WTC11 (cell line): ENCODE results near the gene DFFB. TPM values are rescaled to one million over a fixed set of nuclear protein-coding genes. Genes with fewer than 3 reads are reported as not detected.
A peak's percentile ranks its signal among the peaks of the same experiment; 100 is the strongest.

ENCODE experiments used
- AFF4 ChIP-seq: sonication (generic); formaldehyde crosslinking; IDR thresholded peaks from 2 replicates; pipeline ENCODE4 v1.8.1; 2023; ENCODE audit warnings: mild to moderate bottlenecking, missing genetic modification reagents, borderline replicate concordance
- ARID4B ChIP-seq: sonication (generic); formaldehyde crosslinking; IDR thresholded peaks from 2 replicates; pipeline ENCODE4 v1.8.0; 2023; ENCODE audit warnings: missing genetic modification reagents, mild to moderate bottlenecking, borderline replicate concordance
- ATF2 ChIP-seq: sonication (generic); formaldehyde crosslinking; IDR thresholded peaks from 2 replicates; pipeline ENCODE4 v1.8.1; 2022; ENCODE audit warnings: low read depth, missing genetic modification reagents, borderline replicate concordance
- ATF6 ChIP-seq: sonication (generic); formaldehyde crosslinking; IDR thresholded peaks from 2 replicates; pipeline ENCODE4 v1.8.1; 2023; ENCODE audit warnings: mild to moderate bottlenecking, missing genetic modification reagents
- E2F4 ChIP-seq: sonication (generic); formaldehyde crosslinking; IDR thresholded peaks from 2 replicates; pipeline ENCODE4 v1.8.1; 2022; ENCODE audit warnings: low read depth, mild to moderate bottlenecking, moderate library complexity, missing genetic modification reagents, borderline replicate concordance
- ELF4 ChIP-seq: sonication (generic); formaldehyde crosslinking; IDR thresholded peaks from 2 replicates; pipeline ENCODE4 v1.8.1; 2022; ENCODE audit warnings: low read depth, mild to moderate bottlenecking, moderate library complexity, missing genetic modification reagents
- FOXJ3 ChIP-seq: sonication (generic); formaldehyde crosslinking; IDR thresholded peaks from 2 replicates; pipeline ENCODE4 v1.9.0; 2021; ENCODE audit warnings: missing genetic modification reagents, mild to moderate bottlenecking, borderline replicate concordance
- GTF2I ChIP-seq: fragments of 250-450 bp; sonication (Bioruptor Pico); conservative IDR thresholded peaks from 2 replicates; pipeline ENCODE4 v1.4.0; 2021; ENCODE audit warnings: mild to moderate bottlenecking
- NFATC4 ChIP-seq: fragments of 250-450 bp; sonication (Bioruptor Pico); IDR thresholded peaks from 2 replicates; pipeline ENCODE4 v1.9.0; 2021; ENCODE audit warnings: mild to moderate bottlenecking
- NFYB ChIP-seq: sonication (generic); formaldehyde crosslinking; conservative IDR thresholded peaks from 2 replicates; pipeline ENCODE4 v1.8.0; 2022; ENCODE audit warnings: low read depth, missing genetic modification reagents
- OVOL2 ChIP-seq: fragments of 250-450 bp; sonication (Bioruptor Pico); IDR thresholded peaks from 2 replicates; pipeline ENCODE4 v1.9.0; 2021; ENCODE audit warnings: mild to moderate bottlenecking, borderline replicate concordance
- PREB ChIP-seq: sonication (generic); formaldehyde crosslinking; IDR thresholded peaks from 2 replicates; pipeline ENCODE4 v1.8.1; 2022; ENCODE audit warnings: mild to moderate bottlenecking, missing genetic modification reagents, moderate library complexity, borderline replicate concordance
- SMAD4 ChIP-seq: sonication (generic); formaldehyde crosslinking; IDR thresholded peaks from 2 replicates; pipeline ENCODE4 v1.8.0; 2022; ENCODE audit warnings: mild to moderate bottlenecking, missing genetic modification reagents
- SOX15 ChIP-seq: fragments of 250-450 bp; sonication (Bioruptor Pico); IDR thresholded peaks from 2 replicates; pipeline ENCODE4 v1.9.0; 2021; ENCODE audit warnings: mild to moderate bottlenecking
- SP1 ChIP-seq: sonication (generic); formaldehyde crosslinking; conservative IDR thresholded peaks from 2 replicates; pipeline ENCODE4 v1.8.1; 2022; ENCODE audit warnings: missing genetic modification reagents
- ZNF263 ChIP-seq: sonication (generic); formaldehyde crosslinking; IDR thresholded peaks from 2 replicates; pipeline ENCODE4 v1.8.1; 2022; ENCODE audit warnings: low read depth, mild to moderate bottlenecking, moderate library complexity, missing genetic modification reagents
- ZNF512 ChIP-seq: sonication (generic); formaldehyde crosslinking; IDR thresholded peaks from 2 replicates; pipeline ENCODE4 v1.8.1; 2022; ENCODE audit warnings: missing genetic modification reagents, borderline replicate concordance
- total RNA-seq: library from RNA; stranded (reverse); gene quantifications from 3 replicates; pipeline ENCODE4 v1.2.3, GENCODE V29; 2021

The DFFB gene
- total RNA-seq, 1 experiment from 2014 or later = 9.2 TPM

- no peak for TF ChIP-seq ATF2 (CRISPR knock-in tag)
- no peak for TF ChIP-seq NFATC4 (CRISPR knock-in tag)
- TF ChIP-seq OVOL2 (CRISPR knock-in tag) = no peak
- no peak for TF ChIP-seq SOX15 (CRISPR knock-in tag)
- no peak for TF ChIP-seq SMAD4 (CRISPR knock-in tag)
- TF ChIP-seq AFF4 = no peak
- TF ChIP-seq E2F4 (CRISPR knock-in tag) = no peak
- no peak for TF ChIP-seq FOXJ3
- TF ChIP-seq ZNF263 (CRISPR knock-in tag) = no peak
- TF ChIP-seq ARID4B (CRISPR knock-in tag) = no peak
- no peak for TF ChIP-seq PREB (CRISPR knock-in tag)
- TF ChIP-seq ZNF512 (CRISPR knock-in tag) = no peak
- TF ChIP-seq ATF6 (CRISPR knock-in tag) = no peak
- TF ChIP-seq NFYB (CRISPR knock-in tag) = no peak
- peak; percentile 82 for TF ChIP-seq SP1
- TF ChIP-seq GTF2I (CRISPR knock-in tag) = no peak
- TF ChIP-seq ELF4 (CRISPR knock-in tag) = no peak
Observed at GRCh38 chr1:3856923-3857790, at the start of gene DFFB, which contains the start of gene CEP104 (continued).
